Upper lobe of left lung (tissue), 6 donors: ENCODE measurements around the gene CDH13. TPM values are rescaled to one million over a fixed set of nuclear protein-coding genes. Genes with fewer than 3 reads are reported as not detected.

Experiments
- ATAC-seq, 2 donors: fragments of 200-7000 bp; cut with Tn5 transposase; one replicate each; pipeline ENCODE4 v1.9.1; 2022; ENCODE audit warnings: mild to moderate bottlenecking in 2 of 2, moderate library complexity in 2 of 2; ENCODE audit not compliant: low FRiP score in 2 of 2
- DNase-seq, 2 donors: peaks; one replicate each; pipeline ENCODE4 v3.0.0-alpha.2; 2019 to 2020
- H3K27ac ChIP-seq, 4 donors: fragments of 200-600 bp; sonication (generic); one replicate each; pipeline ENCODE4 v1.5.1; 2016 to 2019
- H3K27me3 ChIP-seq, 4 donors: fragments of 200-600 bp; sonication (generic); one replicate each; pipeline ENCODE4 v1.5.1; 2017 to 2019
- H3K36me3 ChIP-seq, 4 donors: fragments of 200-600 bp; sonication (generic); one replicate each; pipeline ENCODE4 v1.5.1; 2016 to 2019
- H3K4me1 ChIP-seq, 4 donors: fragments of 200-600 bp; sonication (generic); one replicate each; pipeline ENCODE4 v1.5.1; 2018 to 2019
- H3K4me3 ChIP-seq, 4 donors: fragments of 200-600 bp; sonication (generic); one replicate each; pipeline ENCODE4 v1.5.1; 2017 to 2019; ENCODE audit warnings: mild to moderate bottlenecking in 2 of 4, moderate library complexity in 1 of 4
- H3K9me3 ChIP-seq, 4 donors: fragments of 200-600 bp; sonication (generic); one replicate each; pipeline ENCODE4 v1.5.1; 2018 to 2019
- EP300 ChIP-seq, 4 donors: sonication (generic); formaldehyde crosslinking; IDR thresholded peaks; one replicate each; pipeline ENCODE4 v1.5.1; 2017; ENCODE audit warnings: antibody characterized with exemption in 4 of 4, control low read depth in 2 of 4
- POLR2A ChIP-seq, 4 donors: fragments of 450-650 bp; IDR thresholded peaks; one replicate each; pipeline ENCODE4 v1.5.1; 2016 to 2017; ENCODE audit warnings: antibody characterized with exemption in 4 of 4, mild to moderate bottlenecking in 2 of 4
- POLR2AphosphoS5 ChIP-seq, 2 donors: sonication (generic); formaldehyde crosslinking; IDR thresholded peaks; one replicate each; pipeline ENCODE4 v1.5.1; 2017; ENCODE audit warnings: antibody characterized with exemption in 2 of 2
- WGBS, 2 donors: methylation state at CpG; one replicate each; pipeline ENCODE4 v1.1.5; 2017 to 2018; 5-methylcytosine and 5-hydroxymethylcytosine counted together
- total RNA-seq, 6 donors: library from RNA; depleted of rRNA in 4 of 6; stranded (reverse); fragments of >200 nt in 4 of 6; gene quantifications; one replicate each; pipeline versions ENCODE4 v1.1.0 to v1.2.1, GENCODE V29; 2016 to 2021
- TF ChIP-seq, protein P1 (sequence below), 6 experiments: fragments of 450-650 bp in 4 of 6; fragments of 200-600 bp in 2 of 6; sonication (generic) in 2 of 6; IDR thresholded peaks; one replicate each; pipeline ENCODE4 v1.5.1; 2016 to 2019; ENCODE audit warnings: antibody characterized with exemption in 6 of 6
- donor health status: DM: no; HTN: no; CAD: no; lungs with moderate emphysema.
- donor health status: DM: no; HTN: yes; CAD: no; lungs with severe emphysema.

CDH13 gene
- total RNA-seq, 6 donors from 2014 or later, result 11.3 to 39.8 (median 19.9) TPM

DNA sequence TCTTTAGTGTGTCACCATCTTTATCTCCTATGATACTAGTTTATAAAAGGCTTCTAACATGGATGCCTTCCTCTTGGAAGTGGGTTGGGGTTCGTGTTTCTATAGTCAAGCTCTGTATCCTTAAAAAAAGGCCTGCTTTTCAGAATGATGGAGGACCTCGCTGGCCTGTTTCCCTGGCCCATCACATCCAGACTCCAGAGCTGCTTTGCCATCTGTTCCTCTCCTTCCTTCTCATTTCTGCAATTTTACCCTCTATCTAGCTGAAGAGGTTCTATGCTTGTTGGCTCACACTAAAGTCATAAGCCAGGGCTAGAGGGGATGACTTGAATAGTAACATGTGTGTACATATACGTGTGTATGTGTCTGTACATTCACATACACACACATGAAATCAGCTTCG is 730.2 kb downstream of the CDH13 start:
- WGBS, 2 donors, result 75 to 79% methylated on average over 4 of the region's 4 CpGs
- no peak for TF ChIP-seq POLR2AphosphoS5 (IDR thresholded peaks at IDR 0.05)
- TF ChIP-seq EP300 (IDR thresholded peaks at IDR 0.05), result no peak
- no peak for TF ChIP-seq POLR2A (IDR thresholded peaks at IDR 0.05)
- TF ChIP-seq, protein P1, sequence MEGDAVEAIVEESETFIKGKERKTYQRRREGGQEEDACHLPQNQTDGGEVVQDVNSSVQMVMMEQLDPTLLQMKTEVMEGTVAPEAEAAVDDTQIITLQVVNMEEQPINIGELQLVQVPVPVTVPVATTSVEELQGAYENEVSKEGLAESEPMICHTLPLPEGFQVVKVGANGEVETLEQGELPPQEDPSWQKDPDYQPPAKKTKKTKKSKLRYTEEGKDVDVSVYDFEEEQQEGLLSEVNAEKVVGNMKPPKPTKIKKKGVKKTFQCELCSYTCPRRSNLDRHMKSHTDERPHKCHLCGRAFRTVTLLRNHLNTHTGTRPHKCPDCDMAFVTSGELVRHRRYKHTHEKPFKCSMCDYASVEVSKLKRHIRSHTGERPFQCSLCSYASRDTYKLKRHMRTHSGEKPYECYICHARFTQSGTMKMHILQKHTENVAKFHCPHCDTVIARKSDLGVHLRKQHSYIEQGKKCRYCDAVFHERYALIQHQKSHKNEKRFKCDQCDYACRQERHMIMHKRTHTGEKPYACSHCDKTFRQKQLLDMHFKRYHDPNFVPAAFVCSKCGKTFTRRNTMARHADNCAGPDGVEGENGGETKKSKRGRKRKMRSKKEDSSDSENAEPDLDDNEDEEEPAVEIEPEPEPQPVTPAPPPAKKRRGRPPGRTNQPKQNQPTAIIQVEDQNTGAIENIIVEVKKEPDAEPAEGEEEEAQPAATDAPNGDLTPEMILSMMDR (IDR thresholded peaks at IDR 0.05), result no peak

GRCh38 chr16:83363521-83363920 is 736.8 kb downstream of the CDH13 start:
- ATAC-seq (no peak), DNase-seq (no peak)
- Histone ChIP-seq H3K4me3 (no peak overlapping the region), H3K36me3 (no peaks in the 10 kb centered on the region), H3K4me1 (no peaks in the 10 kb centered on the region), H3K27me3 (no peaks in the 10 kb centered on the region), H3K27ac (no peak overlapping the region), H3K9me3 (no peaks in the 10 kb centered on the region)
- WGBS, 2 donors, result 69 to 76% methylated on average over 4 of the region's 4 CpGs
- TF ChIP-seq POLR2AphosphoS5 (IDR thresholded peaks at IDR 0.05) (no peak), EP300 (IDR thresholded peaks at IDR 0.05) (no peak), POLR2A (IDR thresholded peaks at IDR 0.05) (no peak)
- TF ChIP-seq, protein P1 (IDR thresholded peaks at IDR 0.05), result no peak

More for the DNA sequence above, 730.2 kb downstream of the CDH13 start:
- ATAC-seq (no peak), DNase-seq (no peak)
- Histone ChIP-seq H3K4me1 (no peaks in the 10 kb centered on the region), H3K9me3 (no peaks in the 10 kb centered on the region), H3K4me3 (no peak overlapping the region), H3K36me3 (no peaks in the 10 kb centered on the region), H3K27ac (no peak overlapping the region), H3K27me3 (no peaks in the 10 kb centered on the region)

DNA sequence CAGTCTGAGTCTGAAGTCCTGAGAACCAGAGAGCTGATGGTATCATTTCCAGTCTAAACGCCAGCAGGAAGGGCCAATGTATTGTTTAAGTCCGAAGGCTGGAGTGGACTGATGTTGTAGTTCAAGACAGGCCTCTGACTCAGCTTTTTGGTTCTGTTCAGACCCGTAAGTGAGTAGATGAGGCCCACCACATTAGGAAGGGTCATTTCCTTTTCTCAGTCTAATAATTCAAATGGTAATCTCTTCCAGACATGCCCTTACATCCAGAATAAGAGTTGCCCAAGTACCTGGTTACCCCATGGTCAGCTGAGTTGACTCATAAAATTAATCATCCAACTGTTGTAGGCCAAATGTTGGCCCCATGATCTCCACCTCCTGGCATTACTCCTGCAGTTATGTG is 738.4 kb downstream of the CDH13 start:
- no peak for DNase-seq
- Histone ChIP-seq H3K4me3 (no peak overlapping the region), H3K27me3 (no peaks in the 10 kb centered on the region), H3K9me3 (no peaks in the 10 kb centered on the region), H3K27ac (no peak overlapping the region), H3K4me1 (no peaks in the 10 kb centered on the region), H3K36me3 (no peaks in the 10 kb centered on the region)
- WGBS, 2 donors, result 39 to 58% methylated on average over 3 of the region's 3 CpGs
- TF ChIP-seq, protein P1 (IDR thresholded peaks at IDR 0.05), result no peak
- TF ChIP-seq POLR2AphosphoS5 (IDR thresholded peaks at IDR 0.05) (no peak), POLR2A (IDR thresholded peaks at IDR 0.05) (no peak), EP300 (IDR thresholded peaks at IDR 0.05) (no peak)
- ATAC-seq, result no peak

- DNase-seq, result no peak
- Histone ChIP-seq H3K4me1 (no peaks in the 10 kb centered on the region), H3K27me3 (no peaks in the 10 kb centered on the region), H3K27ac (no peak overlapping the region), H3K36me3 (no peaks in the 10 kb centered on the region), H3K4me3 (no peak overlapping the region), H3K9me3 (no peaks in the 10 kb centered on the region)
- no peak for ATAC-seq
- 88 to 92% methylated on average over 12 of the region's 12 CpGs for WGBS, 2 donors
- TF ChIP-seq EP300 (IDR thresholded peaks at IDR 0.05), result no peak
- TF ChIP-seq POLR2AphosphoS5 (IDR thresholded peaks at IDR 0.05), result no peak
These were observed 739.5 kb downstream of the CDH13 start for GRCh38 chr16:83366228-83366627.

DNA sequence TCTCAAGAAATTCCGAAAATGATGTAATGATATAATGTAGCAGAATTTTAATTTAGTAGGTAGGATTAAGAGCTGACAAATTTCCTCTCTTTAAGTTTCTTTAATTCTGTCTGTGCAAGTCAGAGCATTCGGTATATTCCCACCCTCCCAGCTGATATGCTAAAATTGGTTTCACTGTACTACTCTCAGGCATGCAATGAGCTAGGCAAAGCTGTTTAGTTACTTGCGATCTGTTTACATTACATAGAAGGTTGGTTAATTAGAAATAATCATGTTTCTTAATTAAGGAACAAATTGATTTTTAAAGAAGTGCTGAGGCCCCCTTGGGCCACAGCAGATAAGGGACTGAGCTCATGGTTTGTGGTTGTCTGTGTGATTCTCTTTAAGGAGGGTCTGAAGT is 748.2 kb downstream of the CDH13 start:
- Histone ChIP-seq H3K36me3 (no peaks in the 10 kb centered on the region), H3K9me3 (no peaks in the 10 kb centered on the region), H3K27ac (no peak overlapping the region), H3K4me1 (no peaks in the 10 kb centered on the region), H3K27me3 (no peaks in the 10 kb centered on the region), H3K4me3 (no peak overlapping the region)
- 75 to 86% methylated on average over 3 of the region's 3 CpGs for WGBS, 2 donors
- TF ChIP-seq EP300 (IDR thresholded peaks at IDR 0.05), result no peak
- TF ChIP-seq, protein P1 (IDR thresholded peaks at IDR 0.05), result no peak
- TF ChIP-seq POLR2AphosphoS5 (IDR thresholded peaks at IDR 0.05), result no peak
- no peak for TF ChIP-seq POLR2A (IDR thresholded peaks at IDR 0.05)
- ATAC-seq, result no peak
- DNase-seq, result no peak
